HepG2 (cell line): ENCODE measurements around the gene C14orf93. TPM values are rescaled to one million over a fixed set of nuclear protein-coding genes. Genes with fewer than 3 reads are reported as not detected.

ENCODE experiments used
- PITX1 ChIP-seq: sonication (generic); formaldehyde crosslinking; IDR thresholded peaks from 2 replicates; pipeline ENCODE4 v1.5.1; 2020; ENCODE audit warnings: mild to moderate bottlenecking, missing genetic modification reagents
- ZIK1 ChIP-seq: sonication (generic); formaldehyde crosslinking; IDR thresholded peaks from 2 replicates; pipeline ENCODE4 v1.5.0; 2020; ENCODE audit warnings: mild to moderate bottlenecking, low read depth, missing genetic modification reagents, borderline replicate concordance
- ZNF572 ChIP-seq: sonication (generic); formaldehyde crosslinking; IDR thresholded peaks from 2 replicates; pipeline ENCODE4 v1.5.1; 2020; ENCODE audit warnings: mild to moderate bottlenecking, missing genetic modification reagents
- polyA plus RNA-seq, 8 experiments: library from polyadenylated mRNA; depleted of rRNA in 3 of 8; stranded (reverse) in 7 of 8; unstranded in 1 of 8; fragments of >200 nt; fragmentation: Illumina TruSeq in 4 of 8; extraction: Trizol in 4 of 8; gene quantifications; 2 replicates each; pipeline versions ENCODE4 v1.2.1 to v1.2.3, GENCODE V29; 2011 to 2016; ENCODE audit warnings: low read depth in 4 of 8, missing spikeins in 1 of 8, mixed read lengths in 1 of 8; ENCODE audit not compliant: insufficient read depth in 1 of 8
- total RNA-seq, 5 experiments: library from RNA; depleted of rRNA; stranded (reverse); fragments of >200 nt; fragmentation: Illumina TruSeq; extraction: Trizol; gene quantifications; 2 replicates each; pipeline ENCODE4 v1.2.3, GENCODE V29; 2016; ENCODE audit warnings: low read depth in 1 of 5
- TF ChIP-seq, protein P1 (sequence below): sonication (generic); formaldehyde crosslinking; conservative IDR thresholded peaks from 2 replicates; pipeline ENCODE4 v1.5.0; 2020; ENCODE audit warnings: missing genetic modification reagents
- TF ChIP-seq, protein P2 (sequence below): sonication (generic); formaldehyde crosslinking; conservative IDR thresholded peaks from 2 replicates; pipeline ENCODE4 v1.4.0; 2020; ENCODE audit warnings: missing genetic modification reagents
- TF ChIP-seq, protein P3 (sequence below): sonication (generic); formaldehyde crosslinking; IDR thresholded peaks from 2 replicates; pipeline ENCODE4 v1.8.1; 2022; ENCODE audit warnings: low read depth, mild to moderate bottlenecking, missing genetic modification reagents
- TF ChIP-seq, protein P4 (sequence below): IDR thresholded peaks from 2 replicates; pipeline ENCODE4 v1.6.1; 2012; ENCODE audit warnings: low read depth, low read length, improper control_type of control experiment
- TF ChIP-seq, protein P5 (sequence below): sonication (generic); formaldehyde crosslinking; IDR thresholded peaks from 2 replicates; pipeline ENCODE4 v1.4.0; 2020; ENCODE audit warnings: missing genetic modification reagents
- TF ChIP-seq, protein P6 (sequence below): sonication (generic); formaldehyde crosslinking; IDR thresholded peaks from 2 replicates; pipeline ENCODE4 v1.5.0; 2020; ENCODE audit warnings: missing genetic modification reagents, mild to moderate bottlenecking, borderline replicate concordance

C14orf93 gene
- total and polyA plus RNA-seq, 2 of the 13 experiments (the other 11 are each of a cell fraction or from before 2014, with no cell fraction given), result 11.4 to 22.5 TPM

DNA sequence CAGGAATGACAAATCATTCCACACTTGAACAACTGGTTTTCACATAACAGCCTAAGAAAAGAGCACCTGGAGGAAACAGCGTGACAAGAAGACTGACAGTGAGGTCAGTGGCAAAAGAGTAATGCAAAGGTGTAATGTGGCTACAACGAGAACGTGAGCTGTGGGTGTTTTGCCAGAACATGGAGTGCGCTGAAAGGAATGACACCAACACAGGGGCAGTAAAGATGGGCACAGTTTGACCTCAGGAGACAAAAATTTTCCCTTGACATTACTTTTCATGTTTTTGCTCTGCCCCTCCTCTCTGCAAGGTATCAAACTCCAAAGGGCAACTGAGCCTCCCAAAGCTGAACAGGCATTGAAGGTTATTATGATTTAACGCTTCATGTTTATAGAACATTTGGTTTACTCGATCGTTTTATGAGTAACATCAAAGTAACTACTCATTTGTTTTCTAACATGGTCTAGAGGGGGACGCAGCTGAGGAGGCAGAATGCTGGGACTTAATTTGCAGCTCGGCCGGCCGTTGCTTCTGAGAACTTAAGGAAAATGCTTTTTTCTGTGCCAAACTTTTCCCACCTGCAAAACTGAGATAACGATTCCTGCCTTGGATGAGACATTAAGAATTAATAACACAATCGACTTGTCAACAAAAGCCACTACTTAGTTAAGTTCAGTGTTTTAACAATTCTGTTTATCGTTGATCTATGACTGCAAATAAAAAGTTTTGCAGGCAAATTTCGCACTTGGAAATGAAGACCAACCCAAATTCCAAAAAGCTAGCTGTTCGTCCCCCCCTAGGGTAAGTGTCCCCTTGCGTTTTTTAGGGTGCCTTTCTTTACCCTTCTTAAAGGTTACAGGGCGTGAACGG is 54.0 kb downstream of the C14orf93 start (continued):
- TF ChIP-seq ZIK1 (CRISPR knock-in tag) (peak; percentile 36; the same call in 1 of the 2 replicates), ZNF572 (0 out of 2 replicates have a peak, but pooled peaks have one; percentile 61), PITX1 (CRISPR knock-in tag) (peak; percentile 52)
- TF ChIP-seq, protein P1, sequence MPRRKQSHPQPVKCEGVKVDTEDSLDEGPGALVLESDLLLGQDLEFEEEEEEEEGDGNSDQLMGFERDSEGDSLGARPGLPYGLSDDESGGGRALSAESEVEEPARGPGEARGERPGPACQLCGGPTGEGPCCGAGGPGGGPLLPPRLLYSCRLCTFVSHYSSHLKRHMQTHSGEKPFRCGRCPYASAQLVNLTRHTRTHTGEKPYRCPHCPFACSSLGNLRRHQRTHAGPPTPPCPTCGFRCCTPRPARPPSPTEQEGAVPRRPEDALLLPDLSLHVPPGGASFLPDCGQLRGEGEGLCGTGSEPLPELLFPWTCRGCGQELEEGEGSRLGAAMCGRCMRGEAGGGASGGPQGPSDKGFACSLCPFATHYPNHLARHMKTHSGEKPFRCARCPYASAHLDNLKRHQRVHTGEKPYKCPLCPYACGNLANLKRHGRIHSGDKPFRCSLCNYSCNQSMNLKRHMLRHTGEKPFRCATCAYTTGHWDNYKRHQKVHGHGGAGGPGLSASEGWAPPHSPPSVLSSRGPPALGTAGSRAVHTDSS (CRISPR knock-in tag), result no peak
- TF ChIP-seq, protein P2, sequence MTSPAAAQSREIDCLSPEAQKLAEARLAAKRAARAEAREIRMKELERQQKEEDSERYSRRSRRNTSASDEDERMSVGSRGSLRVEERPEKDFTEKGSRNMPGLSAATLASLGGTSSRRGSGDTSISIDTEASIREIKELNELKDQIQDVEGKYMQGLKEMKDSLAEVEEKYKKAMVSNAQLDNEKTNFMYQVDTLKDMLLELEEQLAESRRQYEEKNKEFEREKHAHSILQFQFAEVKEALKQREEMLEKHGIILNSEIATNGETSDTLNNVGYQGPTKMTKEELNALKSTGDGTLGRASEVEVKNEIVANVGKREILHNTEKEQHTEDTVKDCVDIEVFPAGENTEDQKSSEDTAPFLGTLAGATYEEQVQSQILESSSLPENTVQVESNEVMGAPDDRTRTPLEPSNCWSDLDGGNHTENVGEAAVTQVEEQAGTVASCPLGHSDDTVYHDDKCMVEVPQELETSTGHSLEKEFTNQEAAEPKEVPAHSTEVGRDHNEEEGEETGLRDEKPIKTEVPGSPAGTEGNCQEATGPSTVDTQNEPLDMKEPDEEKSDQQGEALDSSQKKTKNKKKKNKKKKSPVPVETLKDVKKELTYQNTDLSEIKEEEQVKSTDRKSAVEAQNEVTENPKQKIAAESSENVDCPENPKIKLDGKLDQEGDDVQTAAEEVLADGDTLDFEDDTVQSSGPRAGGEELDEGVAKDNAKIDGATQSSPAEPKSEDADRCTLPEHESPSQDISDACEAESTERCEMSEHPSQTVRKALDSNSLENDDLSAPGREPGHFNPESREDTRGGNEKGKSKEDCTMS, result 0 out of 2 replicates have a peak, but pooled peaks have one; percentile 48
- TF ChIP-seq, protein P3, sequence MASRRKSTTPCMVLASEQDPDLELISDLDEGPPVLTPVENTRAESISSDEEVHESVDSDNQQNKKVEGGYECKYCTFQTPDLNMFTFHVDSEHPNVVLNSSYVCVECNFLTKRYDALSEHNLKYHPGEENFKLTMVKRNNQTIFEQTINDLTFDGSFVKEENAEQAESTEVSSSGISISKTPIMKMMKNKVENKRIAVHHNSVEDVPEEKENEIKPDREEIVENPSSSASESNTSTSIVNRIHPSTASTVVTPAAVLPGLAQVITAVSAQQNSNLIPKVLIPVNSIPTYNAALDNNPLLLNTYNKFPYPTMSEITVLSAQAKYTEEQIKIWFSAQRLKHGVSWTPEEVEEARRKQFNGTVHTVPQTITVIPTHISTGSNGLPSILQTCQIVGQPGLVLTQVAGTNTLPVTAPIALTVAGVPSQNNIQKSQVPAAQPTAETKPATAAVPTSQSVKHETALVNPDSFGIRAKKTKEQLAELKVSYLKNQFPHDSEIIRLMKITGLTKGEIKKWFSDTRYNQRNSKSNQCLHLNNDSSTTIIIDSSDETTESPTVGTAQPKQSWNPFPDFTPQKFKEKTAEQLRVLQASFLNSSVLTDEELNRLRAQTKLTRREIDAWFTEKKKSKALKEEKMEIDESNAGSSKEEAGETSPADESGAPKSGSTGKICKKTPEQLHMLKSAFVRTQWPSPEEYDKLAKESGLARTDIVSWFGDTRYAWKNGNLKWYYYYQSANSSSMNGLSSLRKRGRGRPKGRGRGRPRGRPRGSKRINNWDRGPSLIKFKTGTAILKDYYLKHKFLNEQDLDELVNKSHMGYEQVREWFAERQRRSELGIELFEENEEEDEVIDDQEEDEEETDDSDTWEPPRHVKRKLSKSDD, result peak; percentile 70; the same call in 1 of the 2 replicates
- TF ChIP-seq, protein P4, sequence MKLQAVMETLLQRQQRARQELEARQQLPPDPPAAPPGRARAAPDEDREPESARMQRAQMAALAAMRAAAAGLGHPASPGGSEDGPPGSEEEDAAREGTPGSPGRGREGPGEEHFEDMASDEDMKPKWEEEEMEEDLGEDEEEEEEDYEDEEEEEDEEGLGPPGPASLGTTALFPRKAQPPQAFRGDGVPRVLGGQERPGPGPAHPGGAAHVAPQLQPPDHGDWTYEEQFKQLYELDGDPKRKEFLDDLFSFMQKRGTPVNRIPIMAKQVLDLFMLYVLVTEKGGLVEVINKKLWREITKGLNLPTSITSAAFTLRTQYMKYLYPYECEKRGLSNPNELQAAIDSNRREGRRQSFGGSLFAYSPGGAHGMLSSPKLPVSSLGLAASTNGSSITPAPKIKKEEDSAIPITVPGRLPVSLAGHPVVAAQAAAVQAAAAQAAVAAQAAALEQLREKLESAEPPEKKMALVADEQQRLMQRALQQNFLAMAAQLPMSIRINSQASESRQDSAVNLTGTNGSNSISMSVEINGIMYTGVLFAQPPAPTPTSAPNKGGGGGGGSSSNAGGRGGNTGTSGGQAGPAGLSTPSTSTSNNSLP, result 0 out of 2 replicates have a peak, but pooled peaks have one; percentile 22
- TF ChIP-seq, protein P5, sequence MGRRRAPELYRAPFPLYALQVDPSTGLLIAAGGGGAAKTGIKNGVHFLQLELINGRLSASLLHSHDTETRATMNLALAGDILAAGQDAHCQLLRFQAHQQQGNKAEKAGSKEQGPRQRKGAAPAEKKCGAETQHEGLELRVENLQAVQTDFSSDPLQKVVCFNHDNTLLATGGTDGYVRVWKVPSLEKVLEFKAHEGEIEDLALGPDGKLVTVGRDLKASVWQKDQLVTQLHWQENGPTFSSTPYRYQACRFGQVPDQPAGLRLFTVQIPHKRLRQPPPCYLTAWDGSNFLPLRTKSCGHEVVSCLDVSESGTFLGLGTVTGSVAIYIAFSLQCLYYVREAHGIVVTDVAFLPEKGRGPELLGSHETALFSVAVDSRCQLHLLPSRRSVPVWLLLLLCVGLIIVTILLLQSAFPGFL (CRISPR knock-in tag), result no peak
- TF ChIP-seq, protein P6, sequence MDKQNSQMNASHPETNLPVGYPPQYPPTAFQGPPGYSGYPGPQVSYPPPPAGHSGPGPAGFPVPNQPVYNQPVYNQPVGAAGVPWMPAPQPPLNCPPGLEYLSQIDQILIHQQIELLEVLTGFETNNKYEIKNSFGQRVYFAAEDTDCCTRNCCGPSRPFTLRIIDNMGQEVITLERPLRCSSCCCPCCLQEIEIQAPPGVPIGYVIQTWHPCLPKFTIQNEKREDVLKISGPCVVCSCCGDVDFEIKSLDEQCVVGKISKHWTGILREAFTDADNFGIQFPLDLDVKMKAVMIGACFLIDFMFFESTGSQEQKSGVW (CRISPR knock-in tag), result 0 out of 2 replicates have a peak, but pooled peaks have one; percentile 82
